Mononuclear cell (primary cell): ENCODE results near the gene NFATC4. TPM values are rescaled to one million over a fixed set of nuclear protein-coding genes. Genes with fewer than 3 reads are reported as not detected.
"Not testable (repeated sequence)": the region's sequence is repeated elsewhere in the genome, so short reads cannot be mapped to it uniquely, and the experiment has no call there.

ENCODE experiments used
- H3K27me3 ChIP-seq: 2 replicates; pipeline ENCODE4 v1.6.0; 2011; ENCODE audit warnings: low read length, control low read depth; ENCODE audit not compliant: insufficient read depth
- H3K4me1 ChIP-seq: 2 replicates; pipeline ENCODE4 v1.5.1; 2011; ENCODE audit warnings: mild to moderate bottlenecking, low read length, control low read depth; ENCODE audit not compliant: insufficient read depth
- H3K4me3 ChIP-seq: 2 replicates; pipeline ENCODE4 v1.5.1; 2011; ENCODE audit warnings: mild to moderate bottlenecking, low read length, moderate library complexity
- H3K9me3 ChIP-seq: 2 replicates; pipeline ENCODE4 v1.5.1; 2011; ENCODE audit warnings: low read depth, mild to moderate bottlenecking, control low read depth, low read length
- total RNA-seq: library from RNA; depleted of rRNA; stranded (reverse); fragments of >200 nt; gene quantifications from one replicate; pipeline ENCODE4 v1.2.3, GENCODE V29; 2012

The NFATC4 gene
- total RNA-seq = 0.10 TPM

DNA sequence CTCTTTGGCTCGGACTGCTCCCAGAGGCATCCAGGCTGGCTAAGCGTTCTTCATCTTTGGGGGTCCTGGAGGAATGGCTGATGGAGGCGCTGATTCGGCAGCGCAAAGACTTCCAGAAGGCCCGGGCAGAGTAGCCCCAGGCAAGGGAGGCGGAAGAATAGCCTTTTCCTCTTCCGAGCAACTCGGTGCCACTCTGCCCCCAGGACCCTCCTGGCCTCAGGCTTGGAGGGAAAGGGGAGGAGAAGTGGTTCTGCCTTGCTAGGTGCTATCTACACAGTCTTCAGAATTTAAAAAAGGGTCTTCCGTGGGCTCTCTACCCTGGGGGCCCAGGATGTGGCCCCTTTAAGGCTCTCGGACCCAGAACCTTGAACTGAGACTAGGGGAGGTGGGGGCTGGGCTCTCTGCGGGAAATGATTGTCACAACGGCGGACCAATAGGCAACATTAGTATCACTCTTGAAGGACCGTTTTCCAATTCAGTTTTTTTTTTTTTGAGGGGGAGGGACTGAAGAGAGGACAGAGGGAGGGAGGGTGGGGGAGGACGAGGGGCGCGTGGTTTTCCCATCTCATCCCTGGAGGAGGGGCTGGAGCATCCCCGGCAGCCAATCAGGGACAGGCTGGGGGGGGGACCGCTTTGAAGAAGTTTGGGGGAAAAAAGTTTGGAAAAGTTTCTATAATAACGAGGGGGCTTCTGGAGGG is at the start of gene NFATC4:
TSS of gene NFATC4 (plus strand) at position 671 of the 698 bp plus-strand sequence. CDS start 157 bp downstream, outside the sequence.
- Histone ChIP-seq H3K4me1 (peaks cover 28% of the 10 kb centered on the region), H3K4me3 (no peak within 1 kb of the TSS), H3K9me3 (no peaks in the 10 kb centered on the region), H3K27me3 (peaks cover 41% of the 10 kb centered on the region)

DNA sequence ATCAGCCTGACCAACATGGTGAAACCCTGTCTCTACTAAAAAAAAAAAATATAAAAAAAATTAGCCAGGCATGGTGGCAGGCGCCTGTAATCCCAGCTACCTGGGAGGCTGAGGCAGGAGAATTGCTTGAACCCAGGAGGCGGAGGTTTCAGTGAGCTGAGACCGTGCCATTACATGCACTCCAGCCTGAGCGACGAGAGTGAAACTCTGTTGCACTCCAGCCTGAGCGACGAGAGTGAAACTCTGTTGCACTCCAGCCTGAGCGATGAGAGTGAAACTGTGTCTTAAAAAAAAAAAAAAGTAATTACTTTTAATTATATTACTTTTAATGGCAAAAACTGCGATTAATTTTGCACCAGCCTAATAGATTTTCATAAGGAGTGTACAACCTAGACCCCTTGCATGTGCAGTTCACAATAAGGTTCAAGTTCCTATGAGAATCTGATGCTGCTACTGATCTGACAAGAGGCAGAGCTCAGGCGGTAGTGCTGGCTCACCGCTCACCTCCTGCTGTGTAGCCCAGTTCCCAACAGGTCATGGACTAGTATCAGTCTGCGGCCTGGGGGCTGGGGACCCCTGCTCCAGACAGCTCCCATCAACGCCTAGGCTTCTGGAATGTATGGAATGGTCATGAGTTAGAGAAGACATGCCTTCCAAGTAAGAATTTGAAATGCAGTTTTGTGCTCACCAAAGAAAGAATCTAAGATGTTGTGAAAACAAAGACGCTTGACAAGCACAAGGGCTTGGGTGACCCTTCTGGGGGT is 46.6 kb upstream of the NFATC4 start:
- Histone ChIP-seq H3K27me3 (no peaks in the 10 kb centered on the region), H3K9me3 (no peaks in the 10 kb centered on the region), H3K4me3 (no peak overlapping the region), H3K4me1 (peaks cover 34% of the 10 kb centered on the region)

DNA sequence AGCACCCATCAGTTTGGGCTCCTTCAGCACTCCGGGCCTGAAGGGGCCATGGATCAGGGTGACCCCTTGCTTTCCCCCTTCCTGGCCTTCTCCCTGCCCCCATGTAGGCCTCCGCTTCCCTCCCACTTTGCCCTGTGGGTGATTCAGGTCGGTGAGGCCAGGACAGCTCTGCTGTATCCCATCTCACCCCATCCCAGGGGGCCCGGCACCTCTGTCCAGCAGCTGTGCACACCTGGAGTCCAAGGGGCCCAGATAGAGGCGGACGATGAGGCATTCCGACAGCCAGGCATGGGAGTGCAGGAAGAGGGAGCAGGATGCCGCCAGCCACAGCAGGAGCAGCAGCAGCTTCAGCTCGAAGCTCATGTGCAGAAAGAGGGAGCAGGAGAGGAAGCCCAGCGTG is 45.3 kb upstream of the NFATC4 start:
- no peaks in the 10 kb centered on the region for H3K9me3 ChIP-seq
- no peaks in the 10 kb centered on the region for H3K27me3 ChIP-seq
- H3K4me1 ChIP-seq = peaks cover 34% of the 10 kb centered on the region
- H3K4me3 ChIP-seq = no peak overlapping the region

DNA sequence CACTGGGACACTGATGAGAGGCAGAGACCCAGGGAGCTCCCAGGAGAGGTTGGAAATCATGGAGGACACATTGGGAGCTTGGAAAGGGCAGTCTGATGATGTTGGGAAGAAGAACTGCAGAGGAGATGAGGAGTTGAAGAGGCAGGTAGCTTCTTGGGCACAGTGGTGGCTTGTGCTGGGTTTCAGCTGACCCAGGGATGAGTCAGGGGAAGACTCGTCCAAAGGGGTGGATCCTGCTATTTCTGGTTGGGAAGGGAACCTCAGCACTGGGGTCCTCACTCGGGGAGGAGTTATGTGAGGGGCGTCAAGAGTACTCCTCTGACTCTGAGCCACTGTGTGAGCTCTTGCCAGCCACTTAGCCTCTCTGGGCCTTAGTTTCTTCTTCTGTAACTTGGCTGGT is 44.6 kb upstream of the NFATC4 start:
- Histone ChIP-seq H3K4me3 (no peak overlapping the region), H3K9me3 (no peaks in the 10 kb centered on the region), H3K4me1 (peaks cover 34% of the 10 kb centered on the region), H3K27me3 (no peaks in the 10 kb centered on the region)

DNA sequence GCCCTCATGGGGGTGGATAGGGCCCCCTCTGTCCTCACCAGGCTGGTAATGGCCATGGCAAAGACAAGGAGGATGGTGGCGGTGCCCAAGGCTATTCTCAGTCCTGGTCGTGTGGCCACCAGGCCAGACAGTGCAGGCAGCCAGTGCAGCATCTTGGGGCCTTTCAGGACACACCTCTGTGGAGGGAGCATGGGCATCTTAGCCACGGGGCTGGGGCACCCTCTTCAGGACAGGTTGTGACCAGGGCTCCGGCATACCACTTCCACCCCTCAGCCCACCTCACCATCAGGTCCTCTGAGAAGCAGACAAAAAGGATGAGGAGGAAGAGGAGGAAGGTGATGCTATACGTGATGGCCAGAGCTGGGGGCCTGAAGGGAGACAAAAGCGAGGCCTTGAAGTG is 44.0 kb upstream of the NFATC4 start:
- Histone ChIP-seq H3K27me3 (no peaks in the 10 kb centered on the region), H3K4me1 (peaks cover 34% of the 10 kb centered on the region), H3K9me3 (no peaks in the 10 kb centered on the region), H3K4me3 (no peak overlapping the region)

DNA sequence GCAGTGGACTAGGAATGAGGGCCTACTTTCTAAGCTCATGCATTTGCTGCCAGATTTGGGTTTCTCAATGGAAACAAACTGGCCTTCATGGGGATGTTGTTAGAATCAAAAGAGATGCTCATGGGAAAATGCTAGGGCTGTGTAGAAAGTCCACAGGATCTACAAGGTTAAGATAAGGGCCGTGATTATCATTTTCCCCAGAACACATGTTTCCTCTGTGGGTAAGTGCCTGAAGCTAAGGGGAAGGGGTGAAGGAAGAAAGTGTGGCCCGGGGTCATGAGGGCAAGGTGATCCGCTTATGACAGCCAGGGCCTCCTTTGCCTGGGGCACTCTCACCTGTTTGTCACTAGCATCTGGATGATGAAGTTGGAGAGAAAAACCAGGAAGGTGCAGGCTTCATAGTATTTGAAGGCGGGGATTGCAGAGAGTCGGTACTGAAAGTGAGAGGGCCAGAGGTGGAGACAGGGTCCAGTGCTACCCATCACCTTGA is 42.9 kb upstream of the NFATC4 start:
- H3K27me3 ChIP-seq = no peaks in the 10 kb centered on the region
- no peaks in the 10 kb centered on the region for H3K9me3 ChIP-seq
- H3K4me1 ChIP-seq = peaks cover 43% of the 10 kb centered on the region

DNA sequence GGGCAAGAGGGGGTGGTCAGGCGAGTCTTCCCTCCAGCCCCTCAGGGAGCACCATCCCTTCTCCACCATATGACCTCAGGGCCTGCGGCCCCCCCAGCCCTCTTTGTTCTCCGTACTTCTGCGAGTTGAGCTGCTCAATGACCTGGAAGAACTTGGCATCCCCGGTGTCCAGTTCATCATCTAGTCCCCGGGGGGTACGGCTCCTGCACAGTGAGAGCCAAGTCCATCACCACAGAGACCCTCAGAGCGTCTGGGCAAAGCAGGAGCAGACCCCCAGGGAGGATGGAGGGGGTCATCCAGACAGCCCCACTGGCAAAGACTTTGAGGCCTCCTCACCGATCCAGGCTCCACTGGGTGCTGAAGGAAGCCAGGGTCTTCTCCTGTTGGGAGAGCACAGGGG is 42.0 kb upstream of the NFATC4 start:
- H3K4me3 ChIP-seq = no peak overlapping the region
- H3K4me1 ChIP-seq = peaks cover 51% of the 10 kb centered on the region
- no peaks in the 10 kb centered on the region for H3K9me3 ChIP-seq
- no peaks in the 10 kb centered on the region for H3K27me3 ChIP-seq

More for the DNA sequence above, 42.9 kb upstream of the NFATC4 start:
- no peak overlapping the region for H3K4me3 ChIP-seq

DNA sequence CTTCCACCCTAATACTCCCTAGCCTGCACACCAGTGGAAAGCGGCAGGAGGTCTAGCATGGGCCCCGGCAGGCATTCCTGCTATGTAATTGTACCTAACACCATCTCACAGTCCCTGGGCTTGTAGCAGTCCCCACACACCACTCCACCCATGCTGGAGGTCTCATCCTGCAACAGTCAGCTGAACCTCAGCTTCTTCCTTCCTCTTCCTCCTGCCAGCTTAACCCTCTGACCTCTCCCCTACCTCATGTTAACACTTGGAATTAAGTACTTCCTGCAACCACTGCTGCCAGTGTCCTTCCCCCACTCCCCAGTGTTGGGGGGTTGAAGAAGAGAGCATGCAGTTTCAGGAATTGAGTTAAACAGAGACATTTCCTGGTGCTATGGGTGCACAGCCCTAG is 40.7 kb upstream of the NFATC4 start:
- no peaks in the 10 kb centered on the region for H3K9me3 ChIP-seq
- no peak overlapping the region for H3K4me3 ChIP-seq
- peaks cover 64% of the 10 kb centered on the region for H3K4me1 ChIP-seq
- no peaks in the 10 kb centered on the region for H3K27me3 ChIP-seq

DNA sequence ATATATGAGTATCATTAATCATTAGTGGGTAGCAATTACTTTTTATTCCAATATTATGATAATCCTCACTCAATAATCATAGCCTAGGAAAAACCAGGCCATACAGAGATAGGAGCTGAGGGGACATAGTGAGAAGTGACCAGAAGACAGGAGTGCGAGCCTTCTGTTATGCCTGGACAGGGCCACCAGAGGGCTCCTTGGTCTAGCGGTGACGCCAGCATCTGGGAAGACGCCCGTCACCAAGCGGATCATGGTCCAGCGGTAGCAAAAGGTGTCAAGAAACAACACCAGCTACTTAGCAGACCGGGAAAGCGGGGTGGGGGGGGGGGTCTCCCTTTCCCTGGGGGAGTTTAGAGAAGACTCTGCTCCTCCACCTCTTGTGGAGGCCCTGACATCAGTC is 40.1 kb upstream of the NFATC4 start:
- H3K4me3 ChIP-seq, H3K27me3 ChIP-seq, H3K9me3 ChIP-seq: not testable (repeated sequence)
- H3K4me1 ChIP-seq = peaks cover 70% of the 10 kb centered on the region

DNA sequence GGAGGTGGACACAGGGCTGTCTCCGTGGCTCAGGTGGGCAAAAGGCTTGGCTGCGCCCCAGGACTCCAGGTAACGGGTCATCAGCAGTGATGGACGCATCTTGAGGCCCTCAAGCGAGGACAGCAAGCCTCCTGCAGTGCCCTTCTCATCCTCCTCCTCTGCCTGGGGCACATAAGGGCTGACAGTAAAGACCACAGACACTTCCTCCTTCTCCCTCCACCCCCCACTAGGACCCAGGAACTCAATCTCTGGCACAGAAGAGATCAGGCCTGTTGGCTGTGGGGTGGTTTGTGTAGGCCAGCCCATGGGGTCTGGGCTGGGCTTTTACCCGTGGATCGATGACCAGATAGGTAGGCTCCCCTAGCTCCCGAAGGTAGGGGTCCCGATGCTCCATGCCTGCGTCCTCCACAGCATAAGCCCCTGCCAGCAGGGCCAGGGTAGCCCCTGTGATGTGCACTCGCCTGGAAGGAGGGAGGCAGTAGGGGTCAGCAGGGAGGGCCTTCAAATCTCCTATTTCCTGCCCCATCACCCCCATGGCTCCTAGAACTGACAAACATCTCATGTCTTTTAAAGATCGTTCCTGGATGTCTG is 38.8 kb upstream of the NFATC4 start:
- no peaks in the 10 kb centered on the region for H3K9me3 ChIP-seq
- H3K4me3 ChIP-seq = no peak overlapping the region
- peaks cover 83% of the 10 kb centered on the region for H3K4me1 ChIP-seq
- H3K27me3 ChIP-seq = peaks cover 9% of the 10 kb centered on the region

DNA sequence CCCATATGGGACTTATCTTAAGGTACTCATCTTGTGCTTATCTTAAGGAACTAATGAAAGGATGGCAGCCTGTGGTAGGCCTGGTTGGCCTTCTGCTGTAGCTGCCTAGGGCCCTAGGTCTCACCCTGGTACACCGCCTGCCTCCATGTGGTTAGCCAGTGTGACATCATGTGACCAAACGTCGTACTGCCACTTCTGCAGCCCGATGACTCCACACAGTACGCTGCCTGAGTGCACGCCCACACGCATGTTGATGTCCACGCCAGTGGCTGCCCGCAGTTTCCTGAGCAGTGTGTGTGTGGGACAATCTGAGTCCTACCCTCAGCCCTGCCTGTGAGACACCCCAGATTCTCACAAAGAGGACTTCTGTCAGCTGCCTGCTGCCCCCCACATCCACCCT is 38.2 kb upstream of the NFATC4 start:
- Histone ChIP-seq H3K4me1 (peaks cover 88% of the 10 kb centered on the region), H3K9me3 (no peaks in the 10 kb centered on the region), H3K4me3 (no peak overlapping the region)

DNA sequence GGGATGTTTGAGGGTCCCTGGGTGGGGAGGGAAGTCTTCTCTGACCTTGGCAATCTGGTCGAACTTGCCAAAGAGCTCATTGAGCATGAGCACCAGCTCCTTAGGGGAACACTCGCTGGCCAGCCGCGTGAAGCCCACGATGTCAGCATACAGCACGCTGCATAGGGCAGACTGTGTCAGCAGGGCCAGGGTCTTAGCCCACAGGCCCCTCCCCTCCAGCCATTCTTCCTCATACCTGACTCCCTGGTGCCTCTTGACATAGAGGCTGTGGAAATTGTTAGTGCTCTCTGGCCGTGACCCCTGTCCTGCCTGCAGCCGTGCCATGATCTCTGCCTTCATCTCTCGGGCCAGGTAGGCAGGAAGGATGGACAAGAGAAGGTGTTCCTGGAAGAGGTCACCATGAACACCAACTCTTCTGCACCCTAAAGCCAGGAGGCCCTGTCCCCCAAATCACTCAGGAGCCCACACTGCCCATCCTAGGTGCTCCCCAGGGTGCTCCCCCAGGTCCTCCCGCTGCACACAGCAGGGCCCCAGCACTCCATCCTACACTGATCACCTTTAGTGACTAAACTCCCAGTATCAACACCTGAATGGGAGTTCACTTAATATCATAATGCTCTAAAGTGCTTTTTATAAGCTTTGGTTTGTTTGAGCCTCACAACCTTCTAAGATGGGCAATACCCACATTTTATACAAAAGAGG is 36.9 kb upstream of the NFATC4 start:
- Histone ChIP-seq H3K9me3 (no peaks in the 10 kb centered on the region), H3K4me3 (no peak overlapping the region), H3K27me3 (peaks cover 21% of the 10 kb centered on the region), H3K4me1 (peaks cover 99% of the 10 kb centered on the region)

More for the DNA sequence above, 38.2 kb upstream of the NFATC4 start:
- H3K27me3 ChIP-seq = peaks cover 14% of the 10 kb centered on the region

DNA sequence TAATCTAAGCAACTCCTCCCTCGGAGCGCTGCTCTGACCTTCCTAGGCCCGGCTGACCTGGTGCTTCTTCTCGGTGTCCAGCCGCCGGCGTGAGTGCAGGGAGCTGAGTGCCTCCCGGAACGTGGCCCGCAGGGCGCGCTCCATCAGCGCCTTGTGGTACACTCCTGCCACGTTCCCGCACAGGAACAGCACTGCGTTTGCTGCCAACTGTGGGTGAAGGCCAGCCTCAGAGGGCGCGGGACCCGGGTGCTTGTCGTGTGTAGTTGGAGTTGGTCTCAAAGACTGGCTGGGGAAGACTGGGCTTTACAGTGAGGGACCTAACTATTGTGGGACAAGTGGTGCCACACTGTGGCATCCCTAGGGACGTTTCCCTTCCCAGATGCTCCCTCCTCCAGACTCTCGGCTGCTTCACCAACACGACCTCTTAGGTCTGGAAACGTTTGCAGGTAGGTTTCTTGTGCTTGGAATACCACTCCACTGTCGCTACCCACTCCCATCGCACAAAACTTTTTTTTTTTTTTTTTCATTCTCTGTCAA is 36.2 kb upstream of the NFATC4 start:
- H3K9me3 ChIP-seq = no peaks in the 10 kb centered on the region
- H3K4me3 ChIP-seq = no peak overlapping the region
- H3K27me3 ChIP-seq = peaks cover 21% of the 10 kb centered on the region
- peaks cover 99% of the 10 kb centered on the region for H3K4me1 ChIP-seq

DNA sequence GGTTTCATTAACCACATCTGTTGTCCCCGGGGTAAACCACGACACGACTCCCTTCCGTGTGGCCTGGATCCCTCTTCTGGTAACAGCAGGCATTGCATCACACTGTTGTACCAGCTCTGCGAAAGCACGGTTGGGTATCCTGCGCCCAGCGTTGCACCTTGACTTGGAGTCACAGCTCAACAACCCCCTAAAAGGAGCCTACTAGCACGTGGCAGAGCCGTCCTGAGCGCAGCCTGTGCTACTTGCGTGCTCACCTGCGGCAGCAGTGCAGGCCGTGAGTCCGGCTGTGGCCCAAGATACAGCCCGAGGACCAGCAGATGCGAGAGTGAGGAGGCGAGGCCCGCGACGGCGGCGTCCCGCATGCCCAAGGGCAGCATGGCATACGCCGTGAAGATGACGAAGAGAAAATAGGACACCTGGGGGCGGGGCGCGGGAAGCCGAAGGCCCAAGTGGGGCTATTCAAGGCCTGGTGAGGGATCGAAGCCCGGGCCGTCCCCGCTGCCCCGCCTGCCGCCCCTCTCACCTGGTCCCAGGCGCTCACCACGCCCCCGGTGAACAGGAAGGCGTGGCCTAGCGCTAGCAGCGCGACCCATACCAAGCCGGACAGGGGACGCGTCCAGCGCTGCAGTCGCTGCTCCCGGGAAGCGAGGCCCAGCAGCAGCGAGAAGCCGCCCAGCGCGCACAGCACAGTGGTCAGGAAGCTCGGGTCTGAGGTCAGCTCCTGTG is 35.6 kb upstream of the NFATC4 start:
- H3K9me3 ChIP-seq = no peaks in the 10 kb centered on the region
- H3K27me3 ChIP-seq = peaks cover 21% of the 10 kb centered on the region
- peak overlapping the region; percentile 13 for H3K4me3 ChIP-seq
- peaks cover 97% of the 10 kb centered on the region for H3K4me1 ChIP-seq
